CD4-positive, alpha-beta T cell treated with Interleukin-2 at 100 ng/mL for 4 hours (primary cell): ENCODE data around the gene FRAS1.
"Not testable (repeated sequence)": the region's sequence is repeated elsewhere in the genome, so short reads cannot be mapped to it uniquely, and the experiment has no call there.

Experiments used
- DNase-seq: peaks from one replicate; pipeline ENCODE4 v3.0.0-alpha.2; 2020; ENCODE audit warnings: low spot score

FRAS1 gene

GRCh38 chr4:78120144-78120880 is 63.2 kb downstream of the FRAS1 start:
- no peak for DNase-seq

- DNase-seq: no peak
Observed at GRCh38 chr4:78121338-78121904, 64.3 kb downstream of the FRAS1 start.

DNA sequence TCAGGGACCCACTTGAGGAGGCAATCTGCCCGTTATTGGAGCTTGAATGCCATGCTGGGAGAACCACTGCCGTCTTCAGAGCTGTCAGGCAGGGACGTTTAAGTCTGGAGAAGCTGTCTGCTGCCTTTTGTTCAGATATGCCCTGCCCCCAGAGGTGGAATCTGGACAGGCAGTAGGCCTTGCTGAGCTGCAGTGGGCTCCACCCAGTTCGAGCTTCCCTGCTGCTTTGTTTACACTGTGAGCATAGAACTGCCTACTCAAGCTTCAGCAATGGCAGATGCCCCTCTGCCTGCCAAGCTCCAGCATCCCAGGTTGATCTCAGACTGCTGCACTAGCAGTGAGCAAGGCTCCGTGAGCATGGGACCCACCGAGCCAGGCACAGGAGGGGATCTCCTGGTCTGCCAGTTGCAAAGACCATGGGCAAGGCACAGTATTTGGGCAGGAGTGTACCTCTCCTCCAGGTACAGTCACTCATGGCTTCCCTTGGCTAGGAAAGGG is 68.8 kb downstream of the FRAS1 start:
- DNase-seq: not testable (repeated sequence)

DNA sequence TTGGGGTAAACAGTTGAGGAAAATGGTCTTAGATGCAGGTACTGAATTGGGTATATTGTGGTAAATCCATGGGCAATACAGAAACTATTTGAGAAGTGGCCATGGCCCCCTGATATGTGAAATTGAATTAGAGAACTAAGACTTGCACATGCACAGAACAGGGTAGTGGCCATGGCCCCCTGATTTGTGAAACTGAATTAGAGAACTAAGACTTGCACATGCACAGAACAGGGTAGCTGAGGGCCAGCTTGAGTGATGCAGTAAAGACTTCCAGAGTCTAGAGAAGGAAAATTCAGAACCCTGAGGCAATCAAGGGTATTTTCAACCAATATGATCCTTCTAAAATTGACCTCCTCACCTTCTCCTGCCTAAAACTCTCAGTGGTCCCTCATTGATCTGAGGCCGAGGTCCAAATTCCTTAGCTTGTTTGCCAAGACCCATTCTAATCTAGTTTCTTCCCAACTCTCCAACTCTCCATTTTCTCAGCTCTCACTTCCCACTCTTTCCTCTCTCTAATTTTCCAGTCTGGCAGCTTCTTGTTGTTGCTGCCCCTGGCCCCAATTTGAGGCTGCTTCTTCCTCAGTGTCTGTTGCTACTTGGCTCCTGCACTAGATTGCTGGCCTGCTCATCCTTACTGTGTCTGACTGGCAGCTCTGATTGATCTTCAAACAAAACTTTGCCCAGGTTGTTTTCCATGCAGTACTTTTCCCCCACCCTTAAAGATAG is 72.4 kb downstream of the FRAS1 start:
- DNase-seq: no peak

GRCh38 chr4:78131403-78131802 is 74.3 kb downstream of the FRAS1 start:
- no peak for DNase-seq

DNA sequence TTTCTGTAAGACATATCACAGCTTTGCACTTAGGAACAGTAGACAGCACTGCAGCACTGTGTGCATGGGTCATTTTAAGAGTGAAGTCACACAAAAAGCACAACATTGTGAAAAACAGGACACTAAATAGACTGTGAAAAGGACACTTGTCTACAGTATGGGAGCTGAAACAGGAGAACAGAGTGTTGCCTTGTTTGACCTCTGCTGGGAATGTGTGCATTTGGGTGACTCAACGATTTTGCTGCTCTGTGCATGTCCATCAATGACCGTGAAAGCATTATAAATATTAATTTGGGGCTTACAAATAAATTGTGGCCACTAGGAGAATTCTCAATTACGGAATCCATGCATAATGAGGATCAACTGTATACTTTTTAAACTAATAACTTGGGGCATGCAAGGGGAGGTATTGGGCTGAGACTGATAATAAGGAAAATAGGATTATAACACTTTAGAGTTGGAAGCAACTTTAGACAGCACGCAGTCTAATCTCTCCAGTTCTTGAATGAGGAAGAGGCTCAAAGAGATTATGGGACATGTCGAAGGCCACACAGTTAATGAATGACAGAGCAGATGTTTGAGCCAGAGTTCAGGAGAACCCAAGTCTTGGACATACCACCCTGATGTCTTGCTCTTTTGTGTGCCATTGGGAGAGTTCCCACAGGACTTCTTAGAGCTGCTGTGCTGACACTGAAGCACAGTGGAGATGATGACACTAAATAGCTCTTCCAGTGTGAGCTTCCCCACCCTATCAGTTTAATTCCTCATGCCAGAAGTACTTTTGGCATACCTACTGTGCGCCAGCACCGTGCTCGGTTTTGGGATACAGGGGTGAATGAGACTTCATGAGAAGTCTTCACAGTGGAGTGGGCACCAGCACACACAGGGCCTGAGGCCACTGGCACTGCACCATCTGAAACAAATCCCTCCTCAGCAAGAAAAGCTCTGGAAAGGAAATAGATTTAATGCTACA is 79.3 kb downstream of the FRAS1 start:
- no peak for DNase-seq

DNA sequence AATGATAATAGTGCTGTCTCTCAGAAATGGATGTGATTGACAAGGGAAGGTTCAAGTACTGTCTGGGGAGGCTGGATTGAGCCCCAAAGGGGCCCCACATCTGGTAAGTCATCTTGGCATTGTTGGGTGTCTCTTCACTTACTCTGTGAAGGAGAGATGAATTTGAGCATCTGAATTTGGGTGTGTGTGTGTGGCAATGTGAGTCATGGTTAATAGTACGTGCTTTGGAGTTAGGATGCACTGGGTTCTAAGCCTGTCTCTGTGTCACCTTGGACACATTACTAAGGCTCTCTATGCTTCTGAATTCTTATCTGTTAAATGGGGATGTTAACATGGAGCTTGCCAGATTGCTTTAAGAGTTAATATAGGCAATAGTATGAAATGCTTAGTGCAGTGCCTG is 80.4 kb downstream of the FRAS1 start:
- no peak for DNase-seq

- no peak for DNase-seq
Observed at GRCh38 chr4:78138252-78138651, 81.1 kb downstream of the FRAS1 start.

- DNase-seq: no peak
Observed at GRCh38 chr4:78143634-78144033, 86.5 kb downstream of the FRAS1 start.

- no peak for DNase-seq
Observed at GRCh38 chr4:78145008-78145407, 87.9 kb downstream of the FRAS1 start.

DNA sequence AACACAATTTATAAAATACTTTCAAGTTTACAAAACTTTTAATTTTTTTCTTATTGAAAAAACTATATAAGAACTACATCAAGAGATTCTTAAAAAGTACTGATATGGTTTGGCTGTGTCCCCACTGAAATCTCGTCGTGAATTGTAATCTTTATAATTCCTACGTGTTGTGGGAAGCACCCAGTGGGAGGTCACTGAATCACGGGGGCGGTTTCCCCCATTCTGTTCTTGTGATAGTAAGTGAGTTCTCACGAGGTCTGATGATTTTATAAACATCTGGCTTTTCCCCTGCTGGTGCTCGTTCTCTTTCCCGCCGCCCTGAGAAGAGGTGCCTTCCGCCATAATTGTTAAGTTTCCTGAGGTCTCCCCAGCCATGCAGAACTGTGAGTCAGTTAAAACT is 88.5 kb downstream of the FRAS1 start:
- no peak for DNase-seq

GRCh38 chr4:78149751-78150542 is 92.8 kb downstream of the FRAS1 start:
- DNase-seq: no peak

GRCh38 chr4:78150543-78150864 is 93.4 kb downstream of the FRAS1 start:
- DNase-seq: no peak

DNA sequence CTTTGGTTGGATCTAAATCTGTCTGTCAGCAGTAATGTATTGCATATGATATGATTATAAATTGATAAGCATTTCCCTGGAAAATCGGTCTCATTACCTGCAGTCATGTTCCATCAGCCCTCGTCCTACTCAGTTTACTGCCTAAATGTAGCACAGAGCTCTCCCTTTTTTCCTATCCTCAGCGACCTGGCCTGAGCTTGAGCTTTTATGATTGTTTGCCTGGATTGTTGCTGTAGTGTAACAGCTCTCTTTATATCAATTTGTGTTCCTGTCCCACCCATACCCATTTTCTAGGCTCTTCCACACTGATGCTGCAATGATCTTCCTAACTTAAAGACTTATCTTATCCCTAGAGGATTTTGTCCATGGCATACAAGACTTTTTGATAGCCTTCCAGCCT is 95.7 kb downstream of the FRAS1 start:
- no peak for DNase-seq

DNA sequence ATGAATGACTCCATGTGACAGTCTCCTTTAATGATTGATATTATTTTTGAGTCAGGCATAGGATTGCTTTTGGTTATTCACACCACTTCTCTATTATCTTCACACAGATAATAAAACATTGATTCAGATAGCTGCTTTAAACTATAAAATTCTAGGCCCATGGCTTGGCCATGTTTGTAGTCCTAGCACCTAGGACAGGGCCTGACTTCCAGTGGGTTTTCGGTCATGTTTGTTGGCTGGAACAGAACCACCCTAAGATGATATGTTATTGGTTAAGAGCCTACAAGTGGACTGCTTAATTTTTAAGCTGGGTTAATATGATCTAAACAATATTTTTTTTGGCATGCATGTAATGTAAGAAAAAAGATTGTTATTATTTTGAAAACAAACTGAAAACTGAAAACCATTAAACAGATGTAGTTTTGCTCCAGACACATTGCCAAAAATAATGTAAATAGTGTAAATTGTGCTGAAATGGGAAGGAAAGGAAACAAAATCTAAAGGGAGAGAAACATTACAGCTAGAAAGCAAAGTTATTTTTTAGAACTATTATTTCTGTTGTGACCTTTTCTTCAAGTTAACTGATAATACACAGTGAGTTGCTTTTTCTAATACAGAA is 98.0 kb downstream of the FRAS1 start:
- no peak for DNase-seq

DNA sequence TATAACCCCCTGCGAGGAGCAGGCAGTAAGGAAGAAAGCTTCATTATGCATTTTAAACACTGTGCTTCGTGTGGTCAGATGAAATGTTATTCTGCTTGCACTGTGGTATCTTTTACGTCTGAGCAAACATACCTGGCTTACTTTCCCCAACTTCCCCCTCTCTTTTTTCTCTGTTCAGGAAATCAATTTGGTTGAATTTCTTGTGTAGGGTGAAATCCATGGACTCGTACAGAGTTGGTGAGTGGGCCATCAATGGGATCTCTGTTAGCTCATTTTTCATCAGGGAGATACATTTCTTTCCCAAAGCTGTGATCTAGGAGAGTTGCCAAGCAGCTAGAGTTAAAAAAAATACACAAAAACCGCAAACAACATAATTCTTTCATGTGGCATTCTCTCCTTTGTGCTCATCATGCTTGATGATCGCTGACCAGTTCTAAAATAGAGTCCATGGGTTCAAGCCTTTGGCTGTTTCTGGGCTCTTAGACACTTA is 98.5 kb downstream of the FRAS1 start:
- DNase-seq: no peak

DNA sequence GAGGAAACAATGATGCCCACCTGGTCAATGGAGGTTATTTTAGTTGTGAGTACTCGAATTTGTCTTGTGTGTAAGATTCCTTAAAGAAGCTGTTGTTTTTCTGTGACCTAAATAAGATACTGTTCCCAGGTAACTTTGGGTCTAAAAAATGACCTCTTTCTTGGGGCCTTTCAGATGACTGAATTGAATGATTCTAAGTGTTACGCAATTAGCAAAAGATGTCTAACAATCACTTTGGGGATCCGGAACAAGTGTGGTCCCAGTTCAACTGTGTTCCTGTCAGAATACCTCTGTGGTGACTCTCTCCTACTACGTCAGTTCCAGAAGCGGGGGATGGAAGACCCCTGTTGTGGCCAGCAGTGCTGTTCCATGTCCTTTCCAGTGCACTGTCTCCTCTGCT is 99.4 kb downstream of the FRAS1 start:
- no peak for DNase-seq

- DNase-seq: no peak
Observed at GRCh38 chr4:78162342-78162741, 105.2 kb downstream of the FRAS1 start.

GRCh38 chr4:78162821-78163220 is 105.7 kb downstream of the FRAS1 start:
- no peak for DNase-seq

GRCh38 chr4:78165758-78166157 is 108.6 kb downstream of the FRAS1 start:
- no peak for DNase-seq

DNA sequence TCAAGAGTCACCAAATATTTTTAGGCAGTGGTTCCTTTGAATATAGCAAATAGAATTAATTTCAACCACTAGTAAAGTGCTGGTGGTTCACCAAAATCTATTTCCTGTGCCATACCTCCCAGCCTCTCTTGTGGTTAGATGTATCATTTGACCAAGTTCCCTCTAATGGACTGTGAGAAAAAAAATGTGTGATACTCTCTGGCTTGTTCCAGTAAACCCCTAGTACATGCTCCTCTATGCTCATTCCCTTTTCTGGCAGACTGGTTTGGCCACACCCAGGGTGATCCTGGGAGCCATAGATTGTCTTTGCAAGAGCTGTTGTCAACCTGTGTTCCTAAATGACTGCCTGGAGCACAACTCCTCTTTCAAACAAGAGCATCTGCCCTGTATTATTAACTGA is 109.5 kb downstream of the FRAS1 start:
- no peak for DNase-seq
